OCI-LY1 (cell line): ENCODE results near the gene ROR2.

Experiments used
- H2AFZ ChIP-seq: fragments of 200-600 bp; sonication (generic), shearing (Covaris generic); 2 replicates; pipeline ENCODE4 v1.6.0; 2014; ENCODE audit warnings: antibody characterized with exemption, mild to moderate bottlenecking, low read length
- H3F3A ChIP-seq: fragments of 200-600 bp; sonication (generic), shearing (Covaris generic); 2 replicates; pipeline ENCODE4 v1.6.0; 2014; ENCODE audit warnings: mild to moderate bottlenecking, antibody characterized with exemption, low read length, moderate library complexity; ENCODE audit not compliant: insufficient read depth
- H3K27ac ChIP-seq: fragments of 200-600 bp; sonication (generic); 2 replicates; pipeline ENCODE4 v1.5.1; 2014; ENCODE audit warnings: low read length, mixed run types, mild to moderate bottlenecking, low read depth; ENCODE audit not compliant: poor library complexity, severe bottlenecking
- H3K27me3 ChIP-seq: fragments of 200-600 bp; sonication (generic); 2 replicates; pipeline ENCODE4 v1.6.0; 2014; ENCODE audit warnings: antibody characterized with exemption, mild to moderate bottlenecking, low read length, moderate library complexity; ENCODE audit not compliant: insufficient read depth
- H3K36me3 ChIP-seq: fragments of 200-600 bp; sonication (generic); 2 replicates; pipeline ENCODE4 v1.6.1; 2014; ENCODE audit warnings: mild to moderate bottlenecking, antibody characterized with exemption, low read length, moderate library complexity, mixed read lengths; ENCODE audit not compliant: insufficient read depth
- H3K4me1 ChIP-seq: fragments of 200-600 bp; sonication (generic); 2 replicates; pipeline ENCODE4 v1.5.1; 2014; ENCODE audit warnings: mild to moderate bottlenecking, low read length, moderate library complexity; ENCODE audit not compliant: insufficient read depth, severe bottlenecking
- H3K4me2 ChIP-seq: fragments of 200-600 bp; sonication (generic), shearing (Covaris generic); 2 replicates; pipeline ENCODE4 v1.6.1; 2014; ENCODE audit warnings: low read length
- H3K4me3 ChIP-seq: fragments of 200-600 bp; sonication (generic); 2 replicates; pipeline ENCODE4 v1.5.1; 2014; ENCODE audit warnings: low read length, low read depth, mild to moderate bottlenecking, mixed read lengths; ENCODE audit not compliant: poor library complexity, severe bottlenecking
- H3K79me2 ChIP-seq: fragments of 200-600 bp; shearing (Covaris generic); 2 replicates; pipeline ENCODE4 v1.6.1; 2016; ENCODE audit warnings: mixed run types, low read length, mixed read lengths; ENCODE audit not compliant: insufficient read depth
- H3K9ac ChIP-seq: fragments of 200-600 bp; sonication (generic), shearing (Covaris generic); 2 replicates; pipeline ENCODE4 v1.6.1; 2014; ENCODE audit warnings: mild to moderate bottlenecking, low read length, mixed read lengths
- H3K9me2 ChIP-seq: fragments of 200-600 bp; sonication (generic), shearing (Covaris generic); 2 replicates; pipeline ENCODE4 v1.6.1; 2014; ENCODE audit warnings: low read depth, mild to moderate bottlenecking, low read length, mixed read lengths
- H3K9me3 ChIP-seq: fragments of 200-600 bp; shearing (Covaris generic); 2 replicates; pipeline ENCODE4 v1.6.1; 2014; ENCODE audit warnings: low read length, mixed read lengths
- H4K20me1 ChIP-seq: fragments of 200-600 bp; sonication (generic), shearing (Covaris generic); 2 replicates; pipeline ENCODE4 v1.6.0; 2016; ENCODE audit warnings: mild to moderate bottlenecking, low read length; ENCODE audit not compliant: insufficient read depth
- EZH2 ChIP-seq: fragments of 200-600 bp; sonication (generic), shearing (Covaris generic); IDR thresholded peaks from 2 replicates; pipeline ENCODE4 v1.8.0; 2017; ENCODE audit warnings: borderline replicate concordance, mixed run types, mild to moderate bottlenecking, antibody characterized with exemption, low read length, moderate library complexity, mixed read lengths
- TF ChIP-seq, protein P1 (sequence below): fragments of 200-600 bp; sonication (generic), shearing (Covaris generic); IDR thresholded peaks from 2 replicates; pipeline ENCODE4 v1.5.1; 2017; ENCODE audit warnings: mild to moderate bottlenecking, antibody characterized with exemption, low read length, moderate library complexity, mixed read lengths

The ROR2 gene

DNA sequence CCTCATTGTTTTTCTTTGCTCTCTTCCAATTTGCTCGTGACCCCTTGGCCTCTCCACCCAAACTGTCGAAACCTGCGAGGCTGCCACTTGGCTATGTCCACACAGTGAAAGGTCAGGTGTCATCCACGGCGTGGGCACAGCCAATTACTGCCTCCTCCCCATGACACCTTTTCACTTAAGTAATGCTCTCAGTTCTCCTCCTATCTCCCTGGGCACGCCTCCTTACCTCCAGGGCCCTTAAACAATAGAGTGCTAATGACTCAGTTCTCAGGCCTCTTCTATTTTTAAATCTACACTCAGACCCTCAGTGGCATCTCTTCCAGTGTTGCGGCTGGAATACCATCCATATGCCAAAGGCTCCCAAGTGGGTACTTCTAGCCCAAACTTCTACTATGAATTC, 256.8 kb downstream of the ROR2 start:
- no peak overlapping the region for H3K4me2 ChIP-seq

DNA sequence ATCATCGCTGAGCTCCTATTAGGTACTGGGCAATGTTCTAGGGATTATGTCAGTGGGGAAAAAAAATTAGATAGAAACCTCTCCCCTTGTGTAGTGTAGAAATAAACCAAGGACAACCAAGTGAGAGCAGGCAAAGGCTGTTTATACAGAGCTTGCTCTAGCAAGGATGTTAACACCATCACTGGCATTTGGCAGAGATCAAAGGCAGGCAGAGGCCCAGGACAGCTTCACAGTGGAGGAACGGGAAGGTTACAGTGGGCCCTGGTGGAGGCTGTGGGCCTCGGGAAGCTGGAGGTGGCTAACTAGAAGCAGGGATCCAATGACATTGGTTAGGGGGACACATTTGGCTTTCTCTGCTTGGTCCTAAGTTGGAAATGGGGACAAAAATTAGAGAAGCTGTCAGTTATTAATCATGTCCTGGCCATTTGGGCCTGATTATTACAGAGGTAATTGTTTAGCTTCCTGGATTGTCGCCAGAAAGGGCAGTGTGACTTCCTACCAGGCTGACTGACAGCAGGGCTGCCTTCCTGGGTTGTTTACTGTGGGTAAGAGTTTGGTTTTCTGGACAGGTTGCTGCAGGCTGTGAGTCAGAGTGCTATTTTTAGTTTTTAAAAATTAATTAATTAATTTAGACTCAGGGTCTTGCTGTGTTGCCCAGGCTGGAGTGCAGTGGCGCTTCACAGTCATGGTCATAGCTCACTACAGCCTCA, 259.3 kb downstream of the ROR2 start:
- Histone ChIP-seq H3F3A (no peaks in the 10 kb centered on the region), H3K36me3 (no peaks in the 10 kb centered on the region), H4K20me1 (no peaks in the 10 kb centered on the region)

More for the DNA sequence above, 256.8 kb downstream of the ROR2 start:
- Histone ChIP-seq H3K9ac (no peak overlapping the region), H3K27ac (no peak overlapping the region), H4K20me1 (no peaks in the 10 kb centered on the region), H3K4me3 (no peak overlapping the region), H3K4me1 (no peaks in the 10 kb centered on the region), H3K79me2 (no peaks in the 10 kb centered on the region), H3K9me3 (no peaks in the 10 kb centered on the region), H3F3A (no peaks in the 10 kb centered on the region), H2AFZ (no peak overlapping the region), H3K36me3 (no peaks in the 10 kb centered on the region), H3K9me2 (no peaks in the 10 kb centered on the region), H3K27me3 (0 out of 2 replicates have a peak, but pooled peaks cover 4% of the 10 kb centered on the region)
- TF ChIP-seq, protein P1, sequence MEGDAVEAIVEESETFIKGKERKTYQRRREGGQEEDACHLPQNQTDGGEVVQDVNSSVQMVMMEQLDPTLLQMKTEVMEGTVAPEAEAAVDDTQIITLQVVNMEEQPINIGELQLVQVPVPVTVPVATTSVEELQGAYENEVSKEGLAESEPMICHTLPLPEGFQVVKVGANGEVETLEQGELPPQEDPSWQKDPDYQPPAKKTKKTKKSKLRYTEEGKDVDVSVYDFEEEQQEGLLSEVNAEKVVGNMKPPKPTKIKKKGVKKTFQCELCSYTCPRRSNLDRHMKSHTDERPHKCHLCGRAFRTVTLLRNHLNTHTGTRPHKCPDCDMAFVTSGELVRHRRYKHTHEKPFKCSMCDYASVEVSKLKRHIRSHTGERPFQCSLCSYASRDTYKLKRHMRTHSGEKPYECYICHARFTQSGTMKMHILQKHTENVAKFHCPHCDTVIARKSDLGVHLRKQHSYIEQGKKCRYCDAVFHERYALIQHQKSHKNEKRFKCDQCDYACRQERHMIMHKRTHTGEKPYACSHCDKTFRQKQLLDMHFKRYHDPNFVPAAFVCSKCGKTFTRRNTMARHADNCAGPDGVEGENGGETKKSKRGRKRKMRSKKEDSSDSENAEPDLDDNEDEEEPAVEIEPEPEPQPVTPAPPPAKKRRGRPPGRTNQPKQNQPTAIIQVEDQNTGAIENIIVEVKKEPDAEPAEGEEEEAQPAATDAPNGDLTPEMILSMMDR = no peak
- TF ChIP-seq EZH2 = no peak

DNA sequence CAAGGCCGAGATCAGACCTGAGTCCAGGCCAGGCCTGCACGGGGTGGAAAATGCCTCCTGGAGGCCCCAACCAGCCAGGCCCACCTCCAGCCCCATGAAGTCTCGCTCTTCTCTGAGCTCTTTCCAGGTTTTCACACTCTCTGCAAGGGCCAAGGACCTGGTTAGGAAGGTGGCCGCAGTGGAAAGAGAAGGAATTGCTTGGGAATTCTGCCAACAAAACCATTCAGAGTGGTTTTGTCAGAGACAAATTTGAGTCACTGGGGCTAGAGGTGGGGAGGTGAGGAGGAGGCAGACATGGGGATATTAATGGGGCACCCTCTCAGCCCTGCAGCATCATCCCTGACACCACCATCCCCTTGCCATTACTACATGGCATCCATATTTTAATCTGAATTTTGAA, 261.0 kb downstream of the ROR2 start:
- H3K27me3 ChIP-seq = no peaks in the 10 kb centered on the region
- no peaks in the 10 kb centered on the region for H3K79me2 ChIP-seq
- H3K9ac ChIP-seq = no peak overlapping the region
- H3K36me3 ChIP-seq = no peaks in the 10 kb centered on the region
- no peaks in the 10 kb centered on the region for H4K20me1 ChIP-seq
- H3F3A ChIP-seq = no peaks in the 10 kb centered on the region
- H3K4me1 ChIP-seq = no peaks in the 10 kb centered on the region
- H3K9me2 ChIP-seq = no peaks in the 10 kb centered on the region
- H3K4me3 ChIP-seq = no peak overlapping the region
- H3K9me3 ChIP-seq = no peaks in the 10 kb centered on the region
- TF ChIP-seq, protein P1 = no peak
- no peak for TF ChIP-seq EZH2
- H2AFZ ChIP-seq = no peak overlapping the region
- no peak overlapping the region for H3K27ac ChIP-seq
- H3K4me2 ChIP-seq = no peak overlapping the region

More for the DNA sequence above, 259.3 kb downstream of the ROR2 start:
- Histone ChIP-seq H3K79me2 (no peaks in the 10 kb centered on the region), H3K27ac (no peak overlapping the region), H3K4me2 (no peak overlapping the region), H2AFZ (no peak overlapping the region), H3K4me1 (no peaks in the 10 kb centered on the region), H3K9ac (no peak overlapping the region), H3K9me3 (no peaks in the 10 kb centered on the region), H3K4me3 (no peak overlapping the region), H3K9me2 (no peaks in the 10 kb centered on the region), H3K27me3 (no peaks in the 10 kb centered on the region)
- no peak for TF ChIP-seq EZH2
- TF ChIP-seq, protein P1 = no peak
